Gastroesophageal sphincter (tissue), 4 donors: ENCODE measurements around the gene PTPRC. TPM values are rescaled to one million over a fixed set of nuclear protein-coding genes. Genes with fewer than 3 reads are reported as not detected.

Source experiments
- ATAC-seq: fragments of 150-250 bp; one replicate; pipeline ENCODE4 v1.9.1; 2016; ENCODE audit warnings: mild to moderate bottlenecking, moderate library complexity
- H3K27ac ChIP-seq, 4 donors: fragments of 200-600 bp; sonication (generic) in 3 of 4; 1 replicate in 3 of 4; 2 replicates in 1 of 4; pipeline ENCODE4 v1.5.1; 2016 to 2019
- H3K27me3 ChIP-seq: fragments of 200-600 bp; sonication (generic); one replicate; pipeline ENCODE4 v1.5.1; 2019
- H3K36me3 ChIP-seq, 2 donors: fragments of 200-600 bp; sonication (generic); one replicate each; pipeline ENCODE4 v1.5.1; 2019; ENCODE audit warnings: control low read depth in 1 of 2
- H3K4me1 ChIP-seq, 3 donors: fragments of 200-600 bp; sonication (generic); 1 replicate in 2 of 3; 2 replicates in 1 of 3; pipeline ENCODE4 v1.5.1; 2016 to 2019; ENCODE audit warnings: control low read depth in 2 of 3
- H3K4me3 ChIP-seq, 2 donors: fragments of 200-600 bp; sonication (generic); one replicate each; pipeline ENCODE4 v1.5.1; 2019; ENCODE audit warnings: mild to moderate bottlenecking in 1 of 2, moderate library complexity in 1 of 2
- H3K9me3 ChIP-seq, 3 donors: fragments of 200-600 bp; sonication (generic); one replicate each; pipeline ENCODE4 v1.5.1; 2017 to 2019; ENCODE audit warnings: control low read depth in 2 of 3
- EP300 ChIP-seq: sonication (generic); formaldehyde crosslinking; IDR thresholded peaks from one replicate; pipeline ENCODE4 v1.6.1; 2017; ENCODE audit warnings: antibody characterized with exemption, mild to moderate bottlenecking
- POLR2A ChIP-seq, 2 donors: fragments of 450-650 bp; IDR thresholded peaks; one replicate each; pipeline ENCODE4 v1.6.1; 2017; ENCODE audit warnings: antibody characterized with exemption in 2 of 2, mild to moderate bottlenecking in 2 of 2, moderate library complexity in 1 of 2
- POLR2AphosphoS5 ChIP-seq: sonication (generic); formaldehyde crosslinking; IDR thresholded peaks from one replicate; pipeline ENCODE4 v1.6.1; 2017; ENCODE audit warnings: antibody characterized with exemption
- WGBS, 2 donors: methylation state at CpG; one replicate each; pipeline ENCODE4 v1.1.5; 2018; ENCODE audit warnings: low coverage in 1 of 2; 5-methylcytosine and 5-hydroxymethylcytosine counted together
- total RNA-seq, 4 donors: library from RNA; depleted of rRNA; stranded (reverse); fragments of >200 nt; gene quantifications; one replicate each; pipeline ENCODE4 v1.1.0, GENCODE V29; 2016
- TF ChIP-seq, protein P1 (sequence below), 4 experiments: fragments of 200-600 bp in 2 of 4; fragments of 450-650 bp in 2 of 4; sonication (generic) in 1 of 4; IDR thresholded peaks; one replicate each; pipeline ENCODE4 v1.5.1; 2017 to 2019; ENCODE audit warnings: antibody characterized with exemption in 4 of 4, mild to moderate bottlenecking in 2 of 4, moderate library complexity in 2 of 4

PTPRC gene
- total RNA-seq, 4 donors from 2014 or later = 5.0 to 31.9 (median 12.9) TPM

DNA sequence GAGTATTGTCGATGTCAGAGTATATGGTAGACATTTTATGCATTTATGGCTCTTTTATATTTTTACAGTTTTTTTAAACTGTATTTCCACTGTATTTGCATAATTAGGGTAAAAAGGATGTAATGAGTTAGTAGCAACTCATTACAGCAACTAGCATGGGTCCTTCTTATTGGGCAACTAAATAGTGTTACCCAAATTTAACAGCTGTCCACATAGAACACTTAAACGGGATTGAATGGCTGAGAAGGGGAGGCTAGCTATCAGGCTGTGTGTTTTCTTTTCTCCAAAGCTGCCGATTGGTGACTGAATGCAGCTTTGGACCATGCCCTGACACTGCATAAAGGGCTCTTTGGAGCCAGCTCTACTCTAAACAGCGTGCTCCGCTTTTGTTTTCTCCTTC is 75.4 kb downstream of the PTPRC start:
- WGBS, 2 donors = 63 to 66% methylated on average over 5 of the region's 5 CpGs
- H3K27ac ChIP-seq = no peak overlapping the region
- TF ChIP-seq, protein P1, sequence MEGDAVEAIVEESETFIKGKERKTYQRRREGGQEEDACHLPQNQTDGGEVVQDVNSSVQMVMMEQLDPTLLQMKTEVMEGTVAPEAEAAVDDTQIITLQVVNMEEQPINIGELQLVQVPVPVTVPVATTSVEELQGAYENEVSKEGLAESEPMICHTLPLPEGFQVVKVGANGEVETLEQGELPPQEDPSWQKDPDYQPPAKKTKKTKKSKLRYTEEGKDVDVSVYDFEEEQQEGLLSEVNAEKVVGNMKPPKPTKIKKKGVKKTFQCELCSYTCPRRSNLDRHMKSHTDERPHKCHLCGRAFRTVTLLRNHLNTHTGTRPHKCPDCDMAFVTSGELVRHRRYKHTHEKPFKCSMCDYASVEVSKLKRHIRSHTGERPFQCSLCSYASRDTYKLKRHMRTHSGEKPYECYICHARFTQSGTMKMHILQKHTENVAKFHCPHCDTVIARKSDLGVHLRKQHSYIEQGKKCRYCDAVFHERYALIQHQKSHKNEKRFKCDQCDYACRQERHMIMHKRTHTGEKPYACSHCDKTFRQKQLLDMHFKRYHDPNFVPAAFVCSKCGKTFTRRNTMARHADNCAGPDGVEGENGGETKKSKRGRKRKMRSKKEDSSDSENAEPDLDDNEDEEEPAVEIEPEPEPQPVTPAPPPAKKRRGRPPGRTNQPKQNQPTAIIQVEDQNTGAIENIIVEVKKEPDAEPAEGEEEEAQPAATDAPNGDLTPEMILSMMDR (IDR thresholded peaks at IDR 0.05) = no peak
- TF ChIP-seq POLR2AphosphoS5 = no peak
- TF ChIP-seq POLR2A (IDR thresholded peaks at IDR 0.05) = no peak
- H3K4me3 ChIP-seq = no peak overlapping the region
- no peaks in the 10 kb centered on the region for H3K36me3 ChIP-seq
- H3K9me3 ChIP-seq = no peaks in the 10 kb centered on the region
- no peak for ATAC-seq
- H3K27me3 ChIP-seq = no peaks in the 10 kb centered on the region
- no peaks in the 10 kb centered on the region for H3K4me1 ChIP-seq

DNA sequence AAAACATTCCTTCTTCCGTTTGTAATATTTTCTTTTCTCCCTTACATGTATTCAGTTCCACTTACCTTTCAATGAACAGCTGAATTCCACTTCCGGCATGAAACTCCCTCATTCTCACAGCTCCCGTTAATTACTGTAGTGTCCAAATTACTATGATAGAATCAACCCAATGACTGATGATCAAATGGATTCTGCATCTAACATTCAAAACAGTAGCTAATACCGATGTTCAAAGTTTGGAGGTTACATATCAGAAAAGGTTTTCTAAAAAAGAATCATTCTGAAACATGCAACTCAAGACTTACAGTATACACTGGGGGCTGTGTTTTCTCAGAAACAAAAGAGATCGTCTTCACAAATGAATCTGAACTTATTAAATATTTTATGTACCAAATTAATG is 77.2 kb downstream of the PTPRC start:
- TF ChIP-seq POLR2A (IDR thresholded peaks at IDR 0.05) (no peak), POLR2AphosphoS5 (no peak), EP300 (no peak)
- TF ChIP-seq, protein P1 (IDR thresholded peaks at IDR 0.05) = no peak
- Histone ChIP-seq H3K27ac (no peak overlapping the region), H3K36me3 (no peaks in the 10 kb centered on the region), H3K4me3 (no peak overlapping the region), H3K27me3 (no peaks in the 10 kb centered on the region), H3K4me1 (no peaks in the 10 kb centered on the region), H3K9me3 (no peaks in the 10 kb centered on the region)
- 75 to 92% methylated on average over 5 of the region's 5 CpGs for WGBS, 2 donors
- no peak for ATAC-seq

DNA sequence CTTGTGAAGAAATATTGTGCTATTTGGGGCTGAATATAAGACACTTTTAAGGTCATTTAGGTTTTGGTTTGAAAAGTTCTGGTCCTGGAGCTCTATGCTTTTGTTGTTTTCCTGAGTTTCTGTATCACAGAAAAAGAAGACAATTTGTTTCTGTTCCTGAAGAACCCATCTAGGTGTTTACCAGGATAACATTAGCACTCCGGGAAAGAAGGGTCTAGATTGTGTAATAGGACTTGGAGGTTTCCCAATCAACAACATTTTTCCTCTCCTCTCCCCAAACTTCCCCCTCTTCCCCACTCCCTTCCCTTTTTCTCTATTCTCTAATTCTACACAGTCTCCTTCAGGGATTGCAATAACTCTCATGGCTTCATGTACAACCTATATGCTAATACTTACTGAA is 78.7 kb downstream of the PTPRC start:
- WGBS, 2 donors = 64 to 100% methylated on average over 1 of the region's 1 CpG
- H3K27ac ChIP-seq = no peak overlapping the region
- no peak overlapping the region for H3K4me3 ChIP-seq
- TF ChIP-seq, protein P1 (IDR thresholded peaks at IDR 0.05) = no peak
- TF ChIP-seq POLR2A (IDR thresholded peaks at IDR 0.05) (no peak), POLR2AphosphoS5 (no peak), EP300 (no peak)
- no peaks in the 10 kb centered on the region for H3K9me3 ChIP-seq
- H3K36me3 ChIP-seq = no peaks in the 10 kb centered on the region
- no peaks in the 10 kb centered on the region for H3K4me1 ChIP-seq
- ATAC-seq = no peak
- no peaks in the 10 kb centered on the region for H3K27me3 ChIP-seq

DNA sequence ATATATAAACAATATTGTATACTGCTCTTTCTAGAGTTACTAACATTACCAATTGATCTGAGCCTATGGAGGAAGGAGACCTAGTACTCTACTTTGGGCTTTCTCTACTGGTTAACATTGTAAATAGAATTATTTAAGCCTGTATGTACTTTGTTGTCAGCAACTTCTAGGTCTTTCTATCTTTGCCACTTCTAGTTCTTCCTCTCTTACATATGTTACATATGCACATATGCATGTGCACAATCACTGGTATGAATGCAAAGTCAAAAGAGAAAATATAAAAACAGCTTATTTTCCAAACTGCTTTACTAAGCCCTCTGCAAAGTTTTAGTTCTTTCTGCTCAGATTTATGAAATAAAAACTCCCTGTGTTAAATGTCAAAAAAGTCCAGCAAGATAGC is 84.3 kb downstream of the PTPRC start:
- Histone ChIP-seq H3K36me3 (no peaks in the 10 kb centered on the region), H3K9me3 (no peaks in the 10 kb centered on the region), H3K27me3 (no peaks in the 10 kb centered on the region)

DNA sequence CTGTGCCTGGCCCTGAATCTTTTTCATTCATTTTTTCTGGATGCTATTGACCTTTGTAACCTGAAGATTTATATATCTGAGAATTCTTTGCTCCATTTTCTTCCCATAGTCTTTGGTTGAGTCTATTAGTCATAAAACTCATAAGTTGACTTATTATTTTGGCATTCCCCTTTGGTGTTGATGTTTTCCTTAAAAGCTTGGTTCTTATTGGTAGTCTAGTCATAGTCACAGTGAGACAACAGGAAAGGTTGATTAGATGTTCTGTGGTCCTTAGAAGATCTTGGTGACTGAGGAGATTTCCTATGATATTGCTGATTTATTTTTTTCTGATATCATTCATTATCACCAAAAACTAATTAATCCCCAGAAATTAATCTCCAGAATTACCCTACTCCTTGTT is 86.2 kb downstream of the PTPRC start:
- H3K27me3 ChIP-seq = no peaks in the 10 kb centered on the region
- no peak overlapping the region for H3K4me3 ChIP-seq
- no peaks in the 10 kb centered on the region for H3K9me3 ChIP-seq
- H3K27ac ChIP-seq = no peak overlapping the region
- no peak for ATAC-seq
- no peaks in the 10 kb centered on the region for H3K36me3 ChIP-seq
- no peak for TF ChIP-seq POLR2AphosphoS5
- TF ChIP-seq, protein P1 (IDR thresholded peaks at IDR 0.05) = no peak
- H3K4me1 ChIP-seq = no peaks in the 10 kb centered on the region

More for the DNA sequence above, 84.3 kb downstream of the PTPRC start:
- no peak for ATAC-seq
- TF ChIP-seq POLR2AphosphoS5 (no peak), EP300 (no peak), POLR2A (IDR thresholded peaks at IDR 0.05) (no peak)
- TF ChIP-seq, protein P1 (IDR thresholded peaks at IDR 0.05) = no peak
- H3K27ac ChIP-seq = no peak overlapping the region
- H3K4me1 ChIP-seq = no peaks in the 10 kb centered on the region
- H3K4me3 ChIP-seq = no peak overlapping the region
